ENCODE results near the gene TMEM208.

The TMEM208 gene

GRCh38 chr16:67187175-67187890 is 39.6 kb upstream of the TMEM208 start:
- H3K9me3 ChIP-seq = no peaks in the 10 kb centered on the region
- H3K27me3 ChIP-seq (ENCODE audit: low read depth) = no peaks in the 10 kb centered on the region
- H3K36me3 ChIP-seq (replicated peaks) = peaks cover 3% of the 10 kb centered on the region; the same call in 1 of the 2 replicates
- H3K4me3 ChIP-seq = no peak overlapping the region
- DNase-seq (ENCODE audit: low spot score in 2 of 2) = no peak
- in situ Hi-C loops (cut with MboI; ENCODE audit: low sequenced_read_pairs) = no loop called here
- peaks cover 8% of the 10 kb centered on the region for H3K4me1 ChIP-seq

- in situ Hi-C loops (cut with MboI; ENCODE audit: low sequenced_read_pairs) = no loop called here
- H3K4me3 ChIP-seq = no peak overlapping the region
- H3K9me3 ChIP-seq = no peaks in the 10 kb centered on the region
- H3K27me3 ChIP-seq (ENCODE audit: low read depth) = no peaks in the 10 kb centered on the region
- no peak for DNase-seq (ENCODE audit: low spot score in 2 of 2)
- peaks cover 13% of the 10 kb centered on the region for H3K4me1 ChIP-seq
- peaks cover 9% of the 10 kb centered on the region for H3K36me3 ChIP-seq (replicated peaks)
These were observed 38.6 kb upstream of the TMEM208 start for GRCh38 chr16:67188323-67188722.

GRCh38 chr16:67188798-67189197 is 38.1 kb upstream of the TMEM208 start:
- Histone ChIP-seq H3K4me3 (no peak overlapping the region), H3K36me3 (replicated peaks) (peaks cover 14% of the 10 kb centered on the region), H3K9me3 (no peaks in the 10 kb centered on the region), H3K4me1 (peaks cover 17% of the 10 kb centered on the region), H3K27me3 (ENCODE audit: low read depth) (no peaks in the 10 kb centered on the region)
- in situ Hi-C loops (cut with MboI; ENCODE audit: low sequenced_read_pairs) = no loop called here
- no peak for DNase-seq (ENCODE audit: low spot score in 2 of 2)

GRCh38 chr16:67190041-67190440 is 36.9 kb upstream of the TMEM208 start, which contains the start of gene EXOC3L1:
Gene EXOC3L1, minus strand, starts transcription at chr16:67190136. Its CDS starts 460 bp downstream, at chr16:67189676.
- H3K36me3 ChIP-seq (replicated peaks) = peaks cover 26% of the 10 kb centered on the region
- no peaks in the 10 kb centered on the region for H3K27me3 ChIP-seq (ENCODE audit: low read depth)
- in situ Hi-C loops (cut with MboI; ENCODE audit: low sequenced_read_pairs) = no loop called here
- no peak within 1 kb of the TSS for H3K4me3 ChIP-seq
- peaks cover 13% of the 10 kb centered on the region for H3K4me1 ChIP-seq
- no peak for DNase-seq (ENCODE audit: low spot score in 2 of 2)
- no peaks in the 10 kb centered on the region for H3K9me3 ChIP-seq

GRCh38 chr16:67190448-67191399 is 36.2 kb upstream of the TMEM208 start:
- peaks cover 33% of the 10 kb centered on the region for H3K36me3 ChIP-seq (replicated peaks)
- DNase-seq (ENCODE audit: low spot score in 2 of 2) = no peak
- no peaks in the 10 kb centered on the region for H3K27me3 ChIP-seq (ENCODE audit: low read depth)
- H3K4me3 ChIP-seq = no peak overlapping the region; the same call in 1 of the 2 replicates
- in situ Hi-C loops (cut with MboI; ENCODE audit: low sequenced_read_pairs) = no loop called here
- H3K4me1 ChIP-seq = peaks cover 12% of the 10 kb centered on the region
- no peaks in the 10 kb centered on the region for H3K9me3 ChIP-seq

- Histone ChIP-seq H3K4me1 (peaks cover 11% of the 10 kb centered on the region), H3K27me3 (ENCODE audit: low read depth) (no peaks in the 10 kb centered on the region), H3K9me3 (no peaks in the 10 kb centered on the region), H3K4me3 (peak overlapping the region; percentile 98), H3K36me3 (replicated peaks) (peaks cover 41% of the 10 kb centered on the region)
- in situ Hi-C loops (cut with MboI; ENCODE audit: low sequenced_read_pairs) = no loop called here
- DNase-seq (ENCODE audit: low spot score in 2 of 2) = no peak
These were observed 35.4 kb upstream of the TMEM208 start for GRCh38 chr16:67191411-67191994.

- no peaks in the 10 kb centered on the region for H3K27me3 ChIP-seq (ENCODE audit: low read depth)
- in situ Hi-C loops (cut with MboI; ENCODE audit: low sequenced_read_pairs) = no loop called here
- H3K36me3 ChIP-seq (replicated peaks) = peaks cover 47% of the 10 kb centered on the region
- H3K4me1 ChIP-seq = peaks cover 11% of the 10 kb centered on the region
- peak within 1 kb of the TSS; percentile 98 for H3K4me3 ChIP-seq
- DNase-seq (ENCODE audit: low spot score in 2 of 2) = peak; percentile 85 to 93
- H3K9me3 ChIP-seq = no peaks in the 10 kb centered on the region
These were observed 34.8 kb upstream of the TMEM208 start, which contains the start of gene E2F4 for GRCh38 chr16:67191995-67192681. Gene E2F4, plus strand, starts transcription at chr16:67192155. Its CDS starts 73 bp downstream, at chr16:67192228.

- DNase-seq (ENCODE audit: low spot score in 2 of 2) = no peak
- peaks cover 55% of the 10 kb centered on the region for H3K36me3 ChIP-seq (replicated peaks)
- no peaks in the 10 kb centered on the region for H3K27me3 ChIP-seq (ENCODE audit: low read depth)
These were observed 34.1 kb upstream of the TMEM208 start for GRCh38 chr16:67192781-67193361.

GRCh38 chr16:67193536-67193935 is 33.4 kb upstream of the TMEM208 start:
- peak overlapping the region; percentile 98 for H3K4me3 ChIP-seq
- peaks cover 61% of the 10 kb centered on the region for H3K36me3 ChIP-seq (replicated peaks)
- H3K4me1 ChIP-seq = peaks cover 11% of the 10 kb centered on the region
- in situ Hi-C loops (cut with MboI; ENCODE audit: low sequenced_read_pairs) = no loop called here
- no peaks in the 10 kb centered on the region for H3K9me3 ChIP-seq
- DNase-seq (ENCODE audit: low spot score in 2 of 2) = no peak
- H3K27me3 ChIP-seq (ENCODE audit: low read depth) = no peaks in the 10 kb centered on the region

More at GRCh38 chr16:67192781-67193361, 34.1 kb upstream of the TMEM208 start:
- Histone ChIP-seq H3K9me3 (no peaks in the 10 kb centered on the region), H3K4me1 (peaks cover 11% of the 10 kb centered on the region), H3K4me3 (peak overlapping the region; percentile 98)
- in situ Hi-C loops (cut with MboI; ENCODE audit: low sequenced_read_pairs) = no loop called here

GRCh38 chr16:67194260-67194659 is 32.7 kb upstream of the TMEM208 start:
- Histone ChIP-seq H3K4me1 (peaks cover 11% of the 10 kb centered on the region), H3K27me3 (ENCODE audit: low read depth) (no peaks in the 10 kb centered on the region), H3K4me3 (no peak overlapping the region), H3K36me3 (replicated peaks) (peaks cover 64% of the 10 kb centered on the region), H3K9me3 (no peaks in the 10 kb centered on the region)
- in situ Hi-C loops (cut with MboI; ENCODE audit: low sequenced_read_pairs) = no loop called here
- DNase-seq (ENCODE audit: low spot score in 2 of 2) = no peak

GRCh38 chr16:67195676-67196075 is 31.3 kb upstream of the TMEM208 start:
- Histone ChIP-seq H3K27me3 (ENCODE audit: low read depth) (no peaks in the 10 kb centered on the region), H3K4me1 (peaks cover 11% of the 10 kb centered on the region), H3K36me3 (replicated peaks) (peaks cover 71% of the 10 kb centered on the region), H3K4me3 (no peak overlapping the region), H3K9me3 (no peaks in the 10 kb centered on the region)
- in situ Hi-C loops (cut with MboI; ENCODE audit: low sequenced_read_pairs) = no loop called here
- no peak for DNase-seq (ENCODE audit: low spot score in 2 of 2)

GRCh38 chr16:67196881-67197280 is 30.0 kb upstream of the TMEM208 start:
- Histone ChIP-seq H3K36me3 (replicated peaks) (peaks cover 79% of the 10 kb centered on the region), H3K4me1 (peaks cover 9% of the 10 kb centered on the region), H3K27me3 (ENCODE audit: low read depth) (no peaks in the 10 kb centered on the region), H3K4me3 (no peak overlapping the region), H3K9me3 (no peaks in the 10 kb centered on the region)
- in situ Hi-C loops (cut with MboI; ENCODE audit: low sequenced_read_pairs) = no loop called here
- no peak for DNase-seq (ENCODE audit: low spot score in 2 of 2)

- in situ Hi-C loops (cut with MboI; ENCODE audit: low sequenced_read_pairs) = no loop called here
- Histone ChIP-seq H3K4me3 (no peak overlapping the region), H3K27me3 (ENCODE audit: low read depth) (no peaks in the 10 kb centered on the region), H3K9me3 (no peaks in the 10 kb centered on the region), H3K4me1 (peaks cover 9% of the 10 kb centered on the region), H3K36me3 (replicated peaks) (peaks cover 82% of the 10 kb centered on the region)
- DNase-seq (ENCODE audit: low spot score in 2 of 2) = no peak
These were observed 29.2 kb upstream of the TMEM208 start for GRCh38 chr16:67197704-67198103.
